PC-3 (cell line): ENCODE data around the gene SIGLEC10. TPM values are rescaled to one million over a fixed set of nuclear protein-coding genes. Genes with fewer than 3 reads are reported as not detected.
A peak's percentile ranks its signal among the peaks of the same experiment; 100 is the strongest.

Source experiments
- ATAC-seq: fragments of 200-7000 bp; cut with Tn5 transposase; 2 replicates; pipeline ENCODE4 v1.9.1; 2020; ENCODE audit warnings: mild to moderate bottlenecking, moderate library complexity
- BruUV-seq: library from RNA; stranded (reverse); fragments of 400-500 nt; replicated peaks from 2 replicates; lab custom pipeline; 2021; lab: Mats Ljungman, UMichigan
- CTCF ChIA-PET: fragments of 300-600 bp; sonication (Branson Sonifier 250); formaldehyde crosslinking; loops from one replicate; lab custom pipeline; 2022; ENCODE audit warnings: antibody characterized with exemption; lab: Charles Lee
- POLR2A ChIA-PET: fragments of 300-600 bp; sonication (Branson Sonifier 250); formaldehyde crosslinking; loops from one replicate; lab custom pipeline; 2022; ENCODE audit warnings: antibody characterized with exemption; ENCODE audit not compliant: unreplicated experiment; lab: Charles Lee
- DNase-seq: peaks from one replicate; pipeline ENCODE4 v3.0.0-alpha.2; 2015
- H2AFZ ChIP-seq: fragments of 300-600 bp; sonication (generic); 2 replicates; pipeline ENCODE4 v1.6.0; 2016; ENCODE audit warnings: antibody characterized with exemption, low read length
- H3F3A ChIP-seq: fragments of 300-600 bp; sonication (generic); one replicate; pipeline ENCODE4 v1.6.0; 2017; ENCODE audit warnings: antibody characterized with exemption, low read length, control low read depth, mild to moderate bottlenecking; ENCODE audit not compliant: unreplicated experiment
- H3K27ac ChIP-seq: fragments of 300-600 bp; sonication (generic); 2 replicates; pipeline ENCODE4 v1.5.1; 2016; ENCODE audit warnings: mild to moderate bottlenecking, low read length
- H3K27me3 ChIP-seq: fragments of 300-600 bp; sonication (generic); 2 replicates; pipeline ENCODE4 v1.6.1; 2016; ENCODE audit warnings: low read length, mixed read lengths
- H3K36me3 ChIP-seq: fragments of 300-600 bp; sonication (generic); 2 replicates; pipeline ENCODE4 v1.6.1; 2016; ENCODE audit warnings: low read depth, mixed run types, low read length, mixed read lengths
- H3K4me1 ChIP-seq: fragments of 300-600 bp; sonication (generic); 2 replicates; pipeline ENCODE4 v1.5.1; 2016; ENCODE audit warnings: low read length; ENCODE audit not compliant: insufficient read depth
- H3K4me2 ChIP-seq: fragments of 300-600 bp; sonication (generic); 2 replicates; pipeline ENCODE4 v1.6.0; 2016; ENCODE audit warnings: low read length
- H3K4me3 ChIP-seq: fragments of 300-600 bp; sonication (generic); 2 replicates; pipeline ENCODE4 v1.5.1; 2016; ENCODE audit warnings: mild to moderate bottlenecking, low read length, mixed read lengths
- H3K79me2 ChIP-seq: fragments of 300-600 bp; sonication (generic); 2 replicates; pipeline ENCODE4 v1.6.1; 2017; ENCODE audit warnings: low read length, mixed read lengths
- H3K9ac ChIP-seq: fragments of 300-600 bp; sonication (generic); 2 replicates; pipeline ENCODE4 v1.6.0; 2016; ENCODE audit warnings: mild to moderate bottlenecking, low read length
- H3K9me2 ChIP-seq: fragments of 300-600 bp; sonication (generic); replicated peaks from 2 replicates; pipeline ENCODE4 v1.6.1; 2016; ENCODE audit warnings: mixed run types, low read length, mixed read lengths
- H3K9me3 ChIP-seq: fragments of 300-600 bp; sonication (generic); 2 replicates; pipeline ENCODE4 v1.6.1; 2016; ENCODE audit warnings: low read length, mixed read lengths
- H4K20me1 ChIP-seq: fragments of 300-600 bp; sonication (generic); 2 replicates; pipeline ENCODE4 v1.6.1; 2016; ENCODE audit warnings: low read length, mixed read lengths
- CTCF ChIP-seq: fragments of 300-600 bp; sonication (generic); conservative IDR thresholded peaks from 2 replicates; pipeline ENCODE4 v1.5.1; 2017; ENCODE audit warnings: antibody characterized with exemption, low read depth, mild to moderate bottlenecking, low read length
- EZH2 ChIP-seq: fragments of 300-600 bp; sonication (generic); IDR thresholded peaks from one replicate; pipeline ENCODE4 v1.6.1; 2017; ENCODE audit warnings: antibody characterized with exemption, mild to moderate bottlenecking, low read length; ENCODE audit not compliant: unreplicated experiment
- EZH2phosphoT487 ChIP-seq: fragments of 300-600 bp; sonication (generic); IDR thresholded peaks from 2 replicates; pipeline ENCODE4 v1.6.1; 2018; ENCODE audit warnings: mild to moderate bottlenecking, antibody characterized with exemption, low read length, borderline replicate concordance
- intact Hi-C: fragments of 100-400 bp; cut with micrococcal nuclease; formaldehyde crosslinking; loops from 2 replicates; pipeline ENCODE4 v1.9.0; 2023
- total RNA-seq: library from RNA; depleted of rRNA; stranded (reverse); fragments of >200 nt; gene quantifications from 2 replicates; pipeline ENCODE4 v1.2.3, GENCODE V29; 2014

SIGLEC10 gene
- total RNA-seq, 1 experiment from 2014 or later = not detected

GRCh38 chr19:51427201-51427600 lies 9.8 kb upstream of the SIGLEC10 start:
- no peak for TF ChIP-seq EZH2
- TF ChIP-seq CTCF = no peak
- TF ChIP-seq EZH2phosphoT487 = no peak
- Histone ChIP-seq H3K4me2 (no peak overlapping the region), H3F3A (no peaks in the 10 kb centered on the region), H3K4me1 (no peaks in the 10 kb centered on the region), H3K79me2 (no peaks in the 10 kb centered on the region), H2AFZ (no peak overlapping the region), H3K27me3 (peaks cover 72% of the 10 kb centered on the region), H3K9me2 (no peaks in the 10 kb centered on the region), H3K9me3 (no peaks in the 10 kb centered on the region), H4K20me1 (no peaks in the 10 kb centered on the region), H3K27ac (no peak overlapping the region), H3K36me3 (no peaks in the 10 kb centered on the region), H3K4me3 (no peak overlapping the region), H3K9ac (no peak overlapping the region)
- DNase-seq (no peak), ATAC-seq (no peak)
- intact Hi-C loops = no loop called here
- no TSS peak for BruUV-seq
- ChIA-PET POLR2A (no interaction called here), CTCF (interaction anchor here (0.6 kb wide), 1 partner anchor 188 kb away, joined by 3 read pairs; no protein-coding TSS in a partner anchor)

- DNase-seq = peak; percentile 96
Measured at GRCh38 chr19:51422053-51422448, 4.6 kb upstream of the SIGLEC10 start.

More at GRCh38 chr19:51422053-51422448, 4.6 kb upstream of the SIGLEC10 start:
- intact Hi-C loops = loop anchor here (1.0 to 2.0 kb wide), 2 partner anchors 17 to 235 kb away; no protein-coding TSS in a partner anchor
- Histone ChIP-seq H3K27me3 (peaks cover 40% of the 10 kb centered on the region), H2AFZ (no peak overlapping the region), H3K36me3 (no peaks in the 10 kb centered on the region), H4K20me1 (no peaks in the 10 kb centered on the region), H3K9me2 (no peaks in the 10 kb centered on the region), H3K4me3 (no peak overlapping the region), H3K79me2 (no peaks in the 10 kb centered on the region), H3K4me1 (no peaks in the 10 kb centered on the region), H3K4me2 (no peak overlapping the region), H3K27ac (no peak overlapping the region), H3K9ac (no peak overlapping the region), H3F3A (no peaks in the 10 kb centered on the region), H3K9me3 (no peaks in the 10 kb centered on the region)
- peak; percentile 97 for TF ChIP-seq CTCF
- TF ChIP-seq EZH2 = no peak
- no peak for TF ChIP-seq EZH2phosphoT487
- CTCF ChIA-PET = interaction anchor here (0.5 to 1.9 kb wide), 8 partner anchors 14 to 677 kb away, joined by 3 to 16 read pairs (median 3); no protein-coding TSS in a partner anchor
- ATAC-seq = peak; percentile 92
- POLR2A ChIA-PET = no interaction called here
- no TSS peak for BruUV-seq
